Neutrophil (primary cell): ENCODE data around the gene TSPAN3.
A peak's percentile ranks its signal among the peaks of the same experiment; 100 is the strongest.

Experiments
- H3K27ac ChIP-seq: fragments of 200-600 bp; sonication (generic); 2 replicates; pipeline ENCODE4 v1.5.1; 2016; ENCODE audit warnings: mild to moderate bottlenecking, moderate library complexity
- H3K27me3 ChIP-seq: fragments of 200-600 bp; sonication (generic); 2 replicates; pipeline ENCODE4 v1.6.0; 2016; ENCODE audit warnings: mild to moderate bottlenecking
- H3K36me3 ChIP-seq: fragments of 200-600 bp; sonication (generic); 2 replicates; pipeline ENCODE4 v1.5.1; 2017
- H3K4me1 ChIP-seq, 2 experiments: fragments of 200-600 bp in 1 of 2; sonication (generic) in 1 of 2; 1 replicate in 1 of 2; 2 replicates in 1 of 2; pipeline versions ENCODE4 v1.5.1 to v1.6.1; 2013 to 2016; ENCODE audit warnings: low read depth in 1 of 2, low read length in 1 of 2, mild to moderate bottlenecking in 1 of 2, moderate library complexity in 1 of 2; ENCODE audit not compliant: control insufficient read depth in 1 of 2, insufficient read depth in 1 of 2
- H3K4me3 ChIP-seq, 2 experiments: fragments of 200-600 bp in 1 of 2; sonication (generic) in 1 of 2; 1 replicate in 1 of 2; 2 replicates in 1 of 2; pipeline ENCODE4 v1.5.1; 2013 to 2016; ENCODE audit warnings: low read depth in 1 of 2, low read length in 1 of 2, mild to moderate bottlenecking in 1 of 2, moderate library complexity in 1 of 2
- H3K9me3 ChIP-seq: fragments of 200-600 bp; sonication (generic); 2 replicates; pipeline ENCODE4 v1.5.1; 2016
- TF ChIP-seq, protein P1 (sequence below): fragments of 200-600 bp; sonication (generic); IDR thresholded peaks from 2 replicates; pipeline ENCODE4 v1.5.1; 2016; ENCODE audit warnings: antibody characterized with exemption

Gene TSPAN3

DNA sequence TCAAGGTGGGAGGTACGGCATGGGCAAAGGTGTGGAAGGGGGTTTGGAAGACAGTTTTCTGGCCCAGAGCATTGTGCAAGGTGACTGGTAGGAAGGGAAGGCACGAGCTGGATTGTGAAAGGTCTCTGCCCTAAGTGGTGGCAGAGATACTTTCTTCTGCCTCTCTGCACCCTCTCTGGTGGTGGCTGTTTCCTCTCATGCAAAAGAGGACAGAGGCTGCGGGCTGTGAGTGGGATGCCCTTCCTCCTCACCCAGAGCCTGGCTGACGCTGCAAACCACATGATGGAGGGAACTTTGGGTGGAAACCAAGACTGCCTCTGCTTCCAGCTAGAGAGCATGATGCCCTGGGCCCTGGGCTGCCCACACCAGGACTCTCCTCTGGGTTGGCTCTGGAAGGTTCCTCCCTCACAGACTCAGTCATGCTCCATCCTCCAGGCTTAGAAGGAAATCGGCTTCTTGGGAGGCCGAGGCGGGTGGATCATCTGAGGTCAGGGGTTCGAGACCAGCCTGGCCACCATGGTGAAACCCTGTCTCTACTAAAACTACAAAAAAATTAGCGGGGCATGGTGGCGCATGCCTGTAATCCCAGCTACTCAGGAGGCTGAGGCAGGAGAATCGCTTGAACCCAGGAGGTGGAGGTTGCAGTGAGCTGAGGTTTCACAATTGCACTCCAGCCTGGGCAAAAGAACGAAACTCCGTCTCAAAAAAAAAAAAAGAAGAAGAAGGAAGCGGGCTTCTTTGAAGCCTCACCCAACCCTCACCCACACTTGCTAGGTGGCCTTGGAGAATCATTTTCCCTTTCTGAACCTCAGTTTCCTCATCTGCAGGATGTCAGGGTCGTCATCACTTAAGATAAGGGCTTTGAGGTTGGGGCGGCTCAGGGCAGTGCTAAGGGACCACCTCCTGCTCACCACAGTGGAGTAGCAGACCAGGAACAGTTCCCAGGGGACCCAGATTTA, 67.7 kb downstream of the TSPAN3 start:
- H3K9me3 ChIP-seq: no peaks in the 10 kb centered on the region
- H3K4me3 ChIP-seq: peak overlapping the region; percentile 42 to 44
- H3K36me3 ChIP-seq: peaks cover 38% of the 10 kb centered on the region
- H3K27me3 ChIP-seq: no peaks in the 10 kb centered on the region
- peaks cover 90 to 97% of the 10 kb centered on the region in 2 experiments for H3K4me1 ChIP-seq
- peak overlapping the region; percentile 96 for H3K27ac ChIP-seq
- TF ChIP-seq, protein P1, sequence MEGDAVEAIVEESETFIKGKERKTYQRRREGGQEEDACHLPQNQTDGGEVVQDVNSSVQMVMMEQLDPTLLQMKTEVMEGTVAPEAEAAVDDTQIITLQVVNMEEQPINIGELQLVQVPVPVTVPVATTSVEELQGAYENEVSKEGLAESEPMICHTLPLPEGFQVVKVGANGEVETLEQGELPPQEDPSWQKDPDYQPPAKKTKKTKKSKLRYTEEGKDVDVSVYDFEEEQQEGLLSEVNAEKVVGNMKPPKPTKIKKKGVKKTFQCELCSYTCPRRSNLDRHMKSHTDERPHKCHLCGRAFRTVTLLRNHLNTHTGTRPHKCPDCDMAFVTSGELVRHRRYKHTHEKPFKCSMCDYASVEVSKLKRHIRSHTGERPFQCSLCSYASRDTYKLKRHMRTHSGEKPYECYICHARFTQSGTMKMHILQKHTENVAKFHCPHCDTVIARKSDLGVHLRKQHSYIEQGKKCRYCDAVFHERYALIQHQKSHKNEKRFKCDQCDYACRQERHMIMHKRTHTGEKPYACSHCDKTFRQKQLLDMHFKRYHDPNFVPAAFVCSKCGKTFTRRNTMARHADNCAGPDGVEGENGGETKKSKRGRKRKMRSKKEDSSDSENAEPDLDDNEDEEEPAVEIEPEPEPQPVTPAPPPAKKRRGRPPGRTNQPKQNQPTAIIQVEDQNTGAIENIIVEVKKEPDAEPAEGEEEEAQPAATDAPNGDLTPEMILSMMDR: no peak

DNA sequence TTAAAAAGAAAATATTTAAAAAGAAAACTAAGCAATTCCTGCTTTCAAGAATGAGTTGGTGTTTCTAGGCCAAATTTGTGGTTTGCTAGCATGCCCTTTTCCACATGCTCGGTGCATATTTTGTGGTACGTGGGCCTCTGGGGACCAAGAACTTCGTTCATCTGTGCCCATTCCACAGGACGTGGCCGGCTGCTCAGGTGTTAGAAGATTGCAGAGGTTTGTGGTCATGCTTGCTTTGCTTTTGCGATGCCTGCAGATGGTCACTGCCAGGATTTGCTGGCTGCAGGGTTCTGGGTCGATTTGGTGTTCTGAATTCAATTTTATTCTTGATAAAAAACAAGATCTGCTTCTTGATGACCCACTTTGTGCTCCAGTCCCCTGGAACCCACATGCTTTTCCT, 68.5 kb downstream of the TSPAN3 start:
- Histone ChIP-seq H3K36me3 (peaks cover 37% of the 10 kb centered on the region), H3K4me3 (peak overlapping the region; percentile 42 to 44), H3K9me3 (no peaks in the 10 kb centered on the region), H3K27ac (peak overlapping the region; percentile 96), H3K4me1 (peaks cover 98% of the 10 kb centered on the region in 2 experiments), H3K27me3 (no peaks in the 10 kb centered on the region)
- TF ChIP-seq, protein P1: no peak

DNA sequence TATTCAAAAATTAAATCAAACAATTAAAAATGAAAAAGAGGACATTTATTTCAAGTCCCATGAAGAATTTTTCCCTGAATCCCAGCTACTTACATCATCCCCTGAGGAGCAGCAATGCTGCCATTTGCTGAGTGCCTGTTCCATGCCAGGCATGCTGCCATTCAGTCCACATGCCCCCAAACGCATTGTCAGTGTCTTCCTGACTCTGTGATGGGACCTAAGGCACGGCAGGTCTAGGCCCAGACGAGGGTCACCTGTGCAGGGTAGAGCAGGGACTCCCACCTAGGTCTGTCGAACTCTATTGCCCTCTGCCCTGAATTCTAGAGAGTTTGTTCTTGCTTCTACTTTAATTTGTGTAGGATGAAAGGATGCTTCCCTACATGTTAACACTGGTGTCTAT, 68.9 kb downstream of the TSPAN3 start:
- Histone ChIP-seq H3K4me1 (peaks cover 99 to 100% of the 10 kb centered on the region in 2 experiments), H3K4me3 (peak overlapping the region in 1 of 2 experiments; percentile 44), H3K27ac (peak overlapping the region; percentile 96)

GRCh38 chr15:77001351-77001750, 69.6 kb downstream of the TSPAN3 start:
- Histone ChIP-seq H3K4me1 (peaks cover 99% of the 10 kb centered on the region in 2 experiments), H3K36me3 (peaks cover 33% of the 10 kb centered on the region), H3K27me3 (no peaks in the 10 kb centered on the region), H3K27ac (peak overlapping the region; percentile 96), H3K9me3 (no peaks in the 10 kb centered on the region), H3K4me3 (peak overlapping the region; percentile 28 to 44)
- TF ChIP-seq, protein P1: no peak

More for the DNA sequence above, 68.9 kb downstream of the TSPAN3 start:
- no peaks in the 10 kb centered on the region for H3K9me3 ChIP-seq
- peaks cover 38% of the 10 kb centered on the region for H3K36me3 ChIP-seq
- no peaks in the 10 kb centered on the region for H3K27me3 ChIP-seq
- TF ChIP-seq, protein P1: no peak

- no peaks in the 10 kb centered on the region for H3K9me3 ChIP-seq
- peak overlapping the region; percentile 96 for H3K27ac ChIP-seq
- H3K36me3 ChIP-seq: peaks cover 33% of the 10 kb centered on the region
- H3K27me3 ChIP-seq: no peaks in the 10 kb centered on the region
- peak overlapping the region in 1 of 2 experiments; percentile 25 for H3K4me3 ChIP-seq
- TF ChIP-seq, protein P1: no peak
- peaks cover 86 to 94% of the 10 kb centered on the region in 2 experiments for H3K4me1 ChIP-seq
Observed at GRCh38 chr15:76999996-77000395, 70.9 kb downstream of the TSPAN3 start.
